ENCODE results near the gene SEZ6. TPM values are rescaled to one million over a fixed set of nuclear protein-coding genes. Genes with fewer than 3 reads are reported as not detected.

The SEZ6 gene
- polyA plus RNA-seq, 3 donors, result 0.17 to 0.33 (median 0.18) TPM

- H3K4me1 ChIP-seq (ENCODE audit: control insufficient read depth in 1 of 2, insufficient read depth in 2 of 2, low read length in 2 of 2), result peaks cover 22 to 24% of the 10 kb centered on the region in 2 donors
- H3K4me2 ChIP-seq (replicated peaks; ENCODE audit: extremely low read depth, low read length, poor library complexity, severe bottlenecking), result no peak overlapping the region
- peak overlapping the region in 3 of 7 donors; percentile 33 to 79 (median 49) for H3K27ac Mint-ChIP-seq
- WGBS (ENCODE audit: insufficient coverage), result 85% methylated on average over 10 of the region's 15 CpGs
- no peak for DNase-seq
- no peak overlapping the region for H2AFZ ChIP-seq (ENCODE audit: insufficient read depth, low read depth, low read length, poor library complexity, severe bottlenecking)
- H3K9me3 ChIP-seq (replicated peaks in 1 of 2; ENCODE audit: control insufficient read depth in 1 of 2, insufficient read depth in 1 of 2, low read length in 2 of 2), result no peaks in the 10 kb centered on the region
- H3K36me3 Mint-ChIP-seq, result peaks cover 0 to 8% of the 10 kb centered on the region in 2 donors
- TF ChIP-seq CTCF (IDR thresholded peaks at IDR 0.05), result no peak
- H3K4me3 ChIP-seq (replicated peaks in 1 of 3; ENCODE audit: low read depth in 2 of 3, low read length in 3 of 3), result no peak overlapping the region
- H3K36me3 ChIP-seq (replicated peaks in 1 of 2; ENCODE audit: control insufficient read depth in 1 of 2, insufficient read depth in 2 of 2, low read length in 2 of 2), result no peaks in the 10 kb centered on the region
- H3K79me2 ChIP-seq (ENCODE audit: insufficient read depth, low read length), result no peaks in the 10 kb centered on the region
- no peak overlapping the region for H3K9ac ChIP-seq (ENCODE audit: insufficient read depth, low read length, poor library complexity, severe bottlenecking)
- H3K27ac ChIP-seq (ENCODE audit: low read depth in 1 of 2, low read length in 2 of 2), result no peak overlapping the region
- peaks cover 0 to 3% (median 0%) of the 10 kb centered on the region in 7 donors for H3K9me3 Mint-ChIP-seq
- H3K27me3 Mint-ChIP-seq (ENCODE audit: low read depth in 3 of 3), result peaks cover 3 to 23% (median 13%) of the 10 kb centered on the region in 3 donors
- no peaks in the 10 kb centered on the region for H4K20me1 ChIP-seq (ENCODE audit: insufficient read depth, low read length)
- intact Hi-C loops (cut with micrococcal nuclease), result no loop called here
- peaks cover 20% of the 10 kb centered on the region for H3K4me1 Mint-ChIP-seq
- H3K4me3 Mint-ChIP-seq, result no peak overlapping the region
- peaks cover 0 to 3% of the 10 kb centered on the region in 2 donors for H3K27me3 ChIP-seq (ENCODE audit: control insufficient read depth in 2 of 2, insufficient read depth in 2 of 2, low read length in 2 of 2)
These were observed 18.8 kb downstream of the SEZ6 start for GRCh38 chr17:28986714-28987655.

GRCh38 chr17:28985950-28986713, 19.7 kb downstream of the SEZ6 start:
- Histone ChIP-seq H2AFZ (ENCODE audit: insufficient read depth, low read depth, low read length, poor library complexity, severe bottlenecking) (no peak overlapping the region), H3K9me3 (replicated peaks in 1 of 2; ENCODE audit: control insufficient read depth in 1 of 2, insufficient read depth in 1 of 2, low read length in 2 of 2) (no peaks in the 10 kb centered on the region), H3K4me3 (replicated peaks in 1 of 3; ENCODE audit: low read depth in 2 of 3, low read length in 3 of 3) (no peak overlapping the region), H4K20me1 (ENCODE audit: insufficient read depth, low read length) (no peaks in the 10 kb centered on the region), H3K27me3 (ENCODE audit: control insufficient read depth in 2 of 2, insufficient read depth in 2 of 2, low read length in 2 of 2) (peaks cover 0 to 3% of the 10 kb centered on the region in 2 donors), H3K27ac (ENCODE audit: low read depth in 1 of 2, low read length in 2 of 2) (no peak overlapping the region), H3K4me1 (ENCODE audit: control insufficient read depth in 1 of 2, insufficient read depth in 2 of 2, low read length in 2 of 2) (peaks cover 30 to 32% of the 10 kb centered on the region in 2 donors), H3K4me2 (replicated peaks; ENCODE audit: extremely low read depth, low read length, poor library complexity, severe bottlenecking) (no peak overlapping the region), H3K79me2 (ENCODE audit: insufficient read depth, low read length) (no peaks in the 10 kb centered on the region), H3K36me3 (replicated peaks in 1 of 2; ENCODE audit: control insufficient read depth in 1 of 2, insufficient read depth in 2 of 2, low read length in 2 of 2) (no peaks in the 10 kb centered on the region), H3K9ac (ENCODE audit: insufficient read depth, low read length, poor library complexity, severe bottlenecking) (no peak overlapping the region)
- intact Hi-C loops (cut with micrococcal nuclease), result no loop called here
- no peak for DNase-seq
- Mint-ChIP-seq H3K27me3 (ENCODE audit: low read depth in 3 of 3) (peaks cover 3 to 18% (median 13%) of the 10 kb centered on the region in 3 donors), H3K27ac (peak overlapping the region in 1 of 7 donors; percentile 33), H3K4me1 (peaks cover 27% of the 10 kb centered on the region), H3K4me3 (no peak overlapping the region), H3K9me3 (peaks cover 0 to 3% (median 0%) of the 10 kb centered on the region in 7 donors), H3K36me3 (peaks cover 0 to 8% of the 10 kb centered on the region in 2 donors)
- 50% methylated on average over 27 of the region's 36 CpGs for WGBS (ENCODE audit: insufficient coverage)
- no peak for TF ChIP-seq CTCF (IDR thresholded peaks at IDR 0.05)

All from CD14-positive monocyte (primary cell).